Measurements from ENCODE around the gene HHEX.

GRCh38 chr10:92722349-92722748 lies 32.6 kb downstream of the HHEX start:
- TF ChIP-seq CTCF (IDR thresholded peaks at IDR 0.05) (no peak), ZFX (IDR thresholded peaks at IDR 0.05; ENCODE audit: borderline replicate concordance) (no peak)

Measured in 22Rv1 (cell line).